Epidermal melanocyte (primary cell): ENCODE data around the gene UGGT1.

ENCODE experiments used
- DNase-seq: peaks from one replicate; pipeline ENCODE4 v3.0.0; 2011; ENCODE audit warnings: low spot score; ENCODE audit not compliant: insufficient read length

The UGGT1 gene

DNA sequence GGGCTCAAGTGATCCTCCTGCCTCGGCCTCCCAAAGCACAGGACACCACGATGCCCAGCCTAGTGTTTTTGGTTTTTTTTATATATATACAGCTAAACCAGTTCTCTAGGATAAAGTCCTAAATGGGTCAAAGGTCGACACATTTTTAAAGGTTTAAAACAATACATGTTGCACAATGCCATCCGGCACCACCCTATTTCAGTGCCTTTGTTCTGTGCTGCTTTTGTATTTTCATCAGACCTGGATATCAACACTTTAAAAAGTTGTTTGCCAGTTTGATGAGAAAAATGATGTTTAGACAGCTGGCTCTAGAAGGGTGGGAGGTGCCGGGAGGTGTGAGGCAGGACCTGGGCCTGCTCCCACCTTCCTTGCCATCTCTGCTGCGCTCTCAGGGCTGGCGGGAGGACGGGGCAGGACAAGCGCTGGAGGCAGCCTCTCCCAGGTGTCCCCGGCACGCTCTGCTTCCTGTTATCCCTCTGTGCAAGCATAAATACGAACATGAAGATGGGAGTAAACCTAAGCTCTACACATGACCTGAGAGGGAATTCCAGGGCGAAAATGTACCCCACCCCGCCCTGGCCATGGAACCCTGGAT lies 124.0 kb downstream of the UGGT1 start:
- DNase-seq, result no peak

DNA sequence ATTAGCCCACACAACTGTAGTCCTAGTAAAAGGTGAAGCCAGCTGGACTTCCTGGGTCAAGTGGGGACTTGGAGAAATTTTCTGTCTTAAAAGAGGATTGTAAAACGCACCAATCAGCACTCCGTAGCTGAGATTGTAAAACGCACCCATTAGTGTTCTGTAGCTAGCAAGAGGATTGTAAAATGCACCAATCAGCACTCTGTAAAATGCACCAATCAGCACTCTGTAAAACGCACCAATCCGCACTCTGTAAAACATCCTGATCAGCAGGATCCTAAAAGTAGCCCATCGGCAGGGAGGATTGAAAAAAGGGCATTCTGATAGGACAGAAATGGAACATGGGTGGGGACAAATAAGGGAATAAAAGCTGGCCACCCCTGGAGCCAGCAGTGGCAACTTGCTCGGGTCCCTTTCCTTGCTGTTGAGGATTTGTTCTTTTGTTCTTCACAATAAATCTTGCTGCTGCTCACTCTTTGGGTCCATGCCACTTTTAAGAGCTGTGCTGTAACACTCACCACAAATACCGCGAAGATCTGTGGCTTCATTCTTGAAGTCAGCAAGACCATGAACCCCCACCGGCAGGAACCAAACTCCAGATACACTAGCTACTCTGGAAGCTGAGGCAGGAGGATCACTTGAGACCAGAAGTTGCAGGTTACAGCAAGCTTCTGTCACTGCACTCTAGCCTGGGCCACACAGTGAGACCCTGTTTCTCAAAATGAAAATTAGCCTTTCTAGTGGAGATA lies 125.1 kb downstream of the UGGT1 start:
- DNase-seq, result no peak

DNA sequence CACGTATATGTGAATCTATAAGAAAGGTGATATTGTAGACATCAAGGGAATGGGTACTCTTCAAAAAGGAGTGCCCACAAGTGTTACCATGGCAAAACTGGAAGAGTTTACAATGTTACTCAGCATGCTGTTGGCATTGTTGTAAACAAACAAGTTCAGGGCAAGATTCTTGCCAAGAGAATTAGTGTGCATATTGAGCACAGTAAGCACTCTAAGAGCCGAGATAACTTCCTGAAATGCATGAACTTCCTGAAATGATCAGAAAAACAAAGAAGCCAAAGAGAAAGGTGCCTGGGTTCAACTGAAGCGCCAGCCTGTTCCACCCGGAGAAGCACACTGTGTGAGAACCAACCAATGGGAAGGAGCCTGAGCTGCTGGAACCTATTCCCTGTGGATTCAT lies 126.7 kb downstream of the UGGT1 start:
- DNase-seq, result no peak

DNA sequence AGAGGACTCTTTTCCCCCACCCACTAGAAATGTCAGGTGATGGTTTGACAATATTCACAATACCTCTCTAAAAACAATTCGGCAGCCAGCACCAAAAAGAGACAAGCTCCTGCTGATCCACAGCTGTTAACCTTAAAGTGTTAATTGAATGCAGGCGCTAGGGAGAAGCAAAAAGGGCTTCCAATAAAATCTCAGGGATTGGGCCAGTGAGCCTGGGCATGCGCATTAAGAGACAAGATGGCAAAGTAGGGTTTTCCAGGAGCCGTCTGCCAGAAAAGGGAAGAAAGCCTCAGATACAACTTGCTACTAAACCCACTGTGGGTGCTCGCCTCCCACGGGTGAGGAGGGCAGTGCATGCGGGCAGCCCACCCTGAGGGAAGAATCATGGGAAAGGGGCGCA lies 128.9 kb downstream of the UGGT1 start:
- DNase-seq, result no peak

DNA sequence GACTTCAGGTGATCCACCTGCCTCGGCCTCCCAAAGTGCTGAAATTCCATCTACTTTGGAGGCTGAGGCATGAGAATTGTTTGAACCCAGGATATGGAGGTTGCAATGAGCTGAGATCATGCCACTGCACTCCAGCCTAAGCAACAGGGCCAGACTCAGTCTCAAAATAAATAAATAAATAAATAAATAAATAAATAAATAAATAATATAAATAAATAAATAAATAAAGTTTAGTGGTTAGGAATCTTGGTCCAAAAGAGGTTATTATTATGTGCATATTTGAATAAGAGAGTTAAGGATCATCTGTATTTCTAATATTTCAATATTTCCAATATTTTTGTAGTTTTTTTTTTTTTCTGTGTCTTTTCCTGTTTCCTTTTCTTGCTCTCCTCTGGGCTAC lies 136.9 kb downstream of the UGGT1 start:
- no peak for DNase-seq

DNA sequence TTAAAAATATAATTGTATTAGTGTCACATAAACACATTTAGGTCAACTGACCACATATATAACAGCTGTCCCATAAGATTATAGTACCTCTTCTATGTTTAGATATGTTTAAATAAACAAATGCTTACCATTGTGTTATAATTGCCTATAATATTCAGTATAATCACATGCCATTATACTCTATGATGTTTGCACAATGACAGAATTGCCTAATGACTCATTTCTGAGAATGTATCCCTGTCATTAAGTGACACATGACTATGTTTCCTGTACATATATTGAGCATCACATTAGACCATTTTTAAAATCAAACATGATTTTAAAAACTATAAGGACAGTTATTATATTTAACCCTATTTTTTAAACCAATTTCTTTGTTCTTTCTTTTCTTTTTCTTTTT lies 137.9 kb downstream of the UGGT1 start:
- DNase-seq, result no peak

DNA sequence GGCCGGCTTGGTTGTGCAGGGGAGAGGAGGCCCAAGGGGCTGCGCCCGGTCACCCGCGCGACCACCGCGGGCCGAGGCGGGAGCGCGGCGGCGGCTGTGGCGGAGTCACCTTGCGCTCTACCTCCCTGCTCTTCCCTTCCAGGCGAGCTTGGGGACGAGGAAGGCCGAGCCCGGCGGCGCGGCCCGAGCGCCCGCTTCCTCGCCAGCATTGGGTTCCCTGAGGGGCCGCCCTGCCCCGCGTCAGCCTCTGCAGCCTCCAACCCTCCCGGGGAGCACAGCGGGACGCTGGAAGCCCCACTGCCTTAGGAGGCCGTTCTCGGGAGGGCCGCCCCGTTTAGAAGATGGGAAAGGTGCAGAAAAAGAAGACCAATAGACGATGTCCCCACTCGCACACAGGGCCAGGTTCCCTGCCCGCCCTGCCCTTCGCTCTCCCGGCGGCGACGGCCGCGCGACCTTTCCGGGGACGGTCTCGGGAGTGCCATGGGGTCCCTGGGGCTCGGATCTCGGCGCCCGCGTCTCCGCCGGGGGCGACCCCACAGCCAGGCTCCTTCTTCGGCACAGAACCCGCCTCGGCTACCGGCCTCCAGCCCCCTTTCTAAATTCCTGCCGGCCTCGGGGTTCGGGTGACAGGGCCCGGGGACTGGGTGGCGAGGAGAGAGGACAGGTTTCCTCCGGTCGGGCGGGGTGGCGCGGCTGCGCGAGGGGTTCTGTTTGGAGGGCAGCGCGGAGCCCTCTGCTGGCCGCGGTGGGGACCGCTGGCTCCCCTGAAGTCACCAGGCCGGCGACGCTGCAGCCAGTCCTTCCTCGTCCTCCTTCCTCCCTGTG lies 142.2 kb downstream of the UGGT1 start:
- DNase-seq, result peak; percentile 89

DNA sequence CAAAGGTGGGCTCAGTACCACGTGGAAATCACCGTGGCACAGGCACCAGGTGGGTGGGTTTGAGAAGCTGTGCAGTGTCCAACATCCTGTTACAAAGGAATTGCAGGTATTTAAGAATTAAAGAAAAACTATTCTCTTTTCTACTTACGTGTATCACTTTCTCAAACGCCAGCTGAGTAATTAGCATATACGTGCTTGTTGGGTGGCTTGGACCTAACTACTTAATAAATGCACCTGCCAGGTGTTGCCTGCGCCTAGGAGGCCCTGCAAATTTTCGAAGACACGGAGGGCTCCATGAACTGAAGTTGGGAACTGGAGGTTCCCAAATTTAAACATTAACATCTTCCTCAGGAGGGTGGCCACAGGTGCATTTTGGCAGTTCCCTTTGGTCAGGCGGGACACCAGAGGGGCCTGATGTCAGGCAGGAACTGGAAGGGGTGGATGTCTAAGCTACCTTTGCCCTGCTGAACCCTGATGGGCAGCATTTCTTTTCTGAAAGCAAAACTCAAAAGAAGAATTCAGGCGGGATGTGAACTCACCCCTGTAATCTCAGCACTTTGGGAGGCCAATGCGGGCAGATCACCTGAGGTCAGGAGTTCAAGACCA lies 142.9 kb downstream of the UGGT1 start:
- no peak for DNase-seq

DNA sequence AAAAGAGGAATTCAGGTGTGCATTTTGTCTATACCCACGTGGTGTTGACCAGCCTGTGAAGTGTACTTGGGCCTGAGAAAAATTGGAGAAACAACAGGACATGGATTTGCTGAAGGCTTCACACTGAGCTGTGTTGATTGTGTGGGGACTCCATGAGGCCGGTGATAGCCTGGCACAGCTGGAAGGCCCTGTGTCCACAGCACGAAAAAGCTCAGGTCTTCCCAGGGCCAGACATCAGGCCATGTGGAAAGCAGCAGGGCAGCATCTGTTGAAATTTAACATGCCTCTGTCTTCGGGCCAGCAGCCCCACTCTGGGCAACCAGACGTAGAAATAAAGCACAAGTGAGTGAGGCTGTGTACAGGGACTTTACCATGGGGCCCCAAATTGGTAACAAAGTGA lies 143.6 kb downstream of the UGGT1 start:
- no peak for DNase-seq

DNA sequence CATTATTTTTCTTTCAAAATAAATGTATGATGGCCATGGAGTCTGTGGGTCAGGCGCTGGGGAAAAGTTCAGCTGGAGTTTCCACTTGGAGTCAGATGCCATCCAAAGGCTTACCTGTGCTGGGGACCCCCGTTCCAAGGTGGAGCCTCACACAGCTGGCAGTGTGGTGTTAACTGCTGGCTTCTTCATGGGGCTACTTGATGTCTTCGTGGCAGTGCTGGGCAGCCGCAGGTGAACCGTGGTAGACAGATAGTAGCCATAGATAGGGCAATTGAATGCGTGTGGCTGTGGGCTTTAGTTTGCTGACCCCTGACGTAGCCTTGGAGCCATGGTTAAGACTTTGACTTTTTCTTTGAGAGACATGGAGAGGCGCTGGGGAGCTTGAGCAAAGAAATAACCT lies 144.6 kb downstream of the UGGT1 start:
- DNase-seq, result no peak

DNA sequence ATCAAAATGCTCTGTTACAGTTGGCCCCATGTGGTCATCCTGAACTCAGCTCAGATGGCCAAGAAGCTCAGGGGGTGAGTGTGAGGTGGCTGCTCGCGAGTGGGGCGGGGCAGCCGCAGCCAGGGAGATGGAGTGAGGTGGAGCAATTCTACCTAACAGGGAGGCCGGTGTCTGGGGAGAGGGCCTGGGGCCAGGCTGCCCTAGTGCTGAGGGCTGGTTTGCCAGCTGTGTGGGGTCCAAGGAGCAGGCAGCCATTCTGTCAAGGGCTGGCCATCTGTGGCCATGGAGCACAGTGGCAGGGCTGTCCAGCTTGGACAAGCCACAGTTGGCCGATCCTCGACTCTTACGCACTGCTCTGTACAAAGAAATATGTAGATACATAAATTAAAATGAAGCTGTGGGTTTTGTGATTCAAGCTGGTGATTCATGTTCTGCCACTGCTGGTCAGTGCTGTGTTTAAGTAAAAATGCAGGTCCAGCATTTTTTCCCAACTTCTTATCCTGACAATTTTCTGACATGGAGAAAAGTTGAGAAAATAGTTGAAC lies 145.6 kb downstream of the UGGT1 start:
- DNase-seq, result no peak

DNA sequence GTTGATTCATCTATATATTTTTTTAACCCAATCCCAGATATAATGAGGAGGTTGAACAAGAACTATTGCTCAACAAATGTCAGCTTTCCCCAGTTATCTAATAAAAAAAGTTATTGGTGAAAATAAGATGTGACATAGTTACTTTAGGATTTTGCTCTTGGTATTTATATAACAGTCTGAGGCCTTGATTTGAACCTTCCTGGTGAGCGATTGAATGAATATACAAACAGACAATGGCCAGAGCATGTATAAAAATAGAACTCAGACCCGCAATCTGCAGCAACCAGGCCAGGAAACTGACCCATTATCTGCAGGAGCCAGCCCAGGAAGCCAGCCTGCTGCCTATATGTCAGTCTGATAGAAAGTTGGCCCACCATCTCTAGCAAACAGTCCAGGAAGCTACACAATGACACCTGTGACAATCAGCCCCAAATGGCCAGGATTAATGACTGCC lies 146.1 kb downstream of the UGGT1 start:
- no peak for DNase-seq

DNA sequence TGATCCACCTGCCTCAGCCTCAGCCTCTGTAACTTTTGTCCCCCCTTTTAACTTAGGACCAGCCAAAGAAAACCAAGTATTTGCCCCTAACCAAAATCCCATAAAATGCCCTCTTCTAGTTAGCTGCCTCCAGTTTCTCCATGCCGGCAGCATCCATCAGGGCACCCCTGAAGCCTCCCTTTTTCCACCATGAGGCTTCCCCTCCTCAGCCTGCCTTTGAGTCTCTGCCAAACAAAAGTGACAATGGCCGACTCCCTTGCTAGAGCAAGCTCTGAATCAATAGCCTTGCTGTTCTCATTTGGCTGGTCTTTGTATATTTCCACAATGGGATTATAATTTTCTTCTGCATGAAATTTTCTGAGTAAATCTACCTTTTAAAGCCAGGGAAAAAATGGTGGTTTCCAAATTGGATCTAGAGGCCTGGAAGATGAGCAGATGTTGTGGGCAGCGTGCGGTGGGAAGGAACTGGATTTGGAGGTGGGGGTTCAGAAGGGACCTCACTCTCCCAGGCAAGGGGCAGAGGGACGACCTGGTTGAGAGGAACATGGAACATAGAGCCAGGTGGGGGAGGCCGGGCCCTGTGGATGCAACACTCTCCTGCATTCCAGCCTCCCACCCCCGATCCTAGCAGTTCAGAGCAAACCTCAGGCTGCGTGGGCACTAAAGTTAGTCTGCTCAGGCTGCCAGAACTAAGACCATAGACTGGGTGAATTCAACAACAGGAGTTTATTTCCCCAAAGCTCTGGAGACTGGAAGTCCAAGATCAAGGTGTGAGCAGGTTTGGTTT lies 147.1 kb downstream of the UGGT1 start:
- DNase-seq, result no peak

DNA sequence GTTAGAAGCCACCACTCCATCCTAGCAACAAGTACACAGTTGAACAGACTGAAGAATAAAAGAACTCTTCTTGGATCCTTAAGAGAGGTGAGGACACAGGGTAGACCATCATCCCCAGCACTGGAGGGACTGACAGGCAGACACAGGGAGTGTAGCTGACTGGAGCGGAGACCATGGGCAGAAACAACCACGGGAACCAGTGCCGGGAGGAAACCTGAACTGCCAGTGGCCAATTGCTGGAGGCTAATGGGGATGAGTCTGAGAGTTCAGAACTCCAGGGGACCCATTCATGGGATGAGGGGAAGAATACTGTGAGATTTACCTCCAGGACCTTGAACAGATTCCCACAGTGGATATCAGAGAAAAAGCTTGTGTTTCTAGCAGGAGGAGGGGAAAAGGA lies 150.9 kb downstream of the UGGT1 start:
- DNase-seq, result no peak
